A204.1 (cell line): ENCODE results near the gene LRMDA.

Experiments
- FAIRE-seq: peaks from 2 replicates; lab custom pipeline; 2012; peaks lifted over from hg19 to GRCh38; lab: Jason Lieb, UNC

LRMDA gene

GRCh38 chr10:76091926-76092325, 660.5 kb downstream of the LRMDA start:
- FAIRE-seq: no peak

DNA sequence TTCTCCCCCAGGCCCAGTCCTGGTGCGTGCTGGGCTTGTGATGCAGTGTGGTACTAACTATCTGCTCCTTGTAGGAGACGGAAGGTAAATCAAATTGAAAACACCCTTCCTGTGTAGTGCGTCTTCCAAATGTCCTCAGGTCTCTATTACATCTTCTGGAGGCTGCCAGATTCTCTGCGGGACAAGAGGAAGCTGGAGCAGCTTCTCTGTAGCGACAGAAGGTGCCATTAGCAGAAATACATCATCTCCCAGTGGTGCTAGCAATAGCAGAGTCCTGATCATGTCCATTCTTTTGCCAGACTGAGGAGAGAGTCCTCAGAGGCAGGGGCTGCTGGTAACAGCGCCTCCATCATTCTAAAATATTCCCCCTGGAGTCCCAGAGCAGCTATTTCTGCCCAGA, 675.2 kb downstream of the LRMDA start:
- FAIRE-seq: no peak

GRCh38 chr10:76108563-76109359, 677.3 kb downstream of the LRMDA start:
- no peak for FAIRE-seq

DNA sequence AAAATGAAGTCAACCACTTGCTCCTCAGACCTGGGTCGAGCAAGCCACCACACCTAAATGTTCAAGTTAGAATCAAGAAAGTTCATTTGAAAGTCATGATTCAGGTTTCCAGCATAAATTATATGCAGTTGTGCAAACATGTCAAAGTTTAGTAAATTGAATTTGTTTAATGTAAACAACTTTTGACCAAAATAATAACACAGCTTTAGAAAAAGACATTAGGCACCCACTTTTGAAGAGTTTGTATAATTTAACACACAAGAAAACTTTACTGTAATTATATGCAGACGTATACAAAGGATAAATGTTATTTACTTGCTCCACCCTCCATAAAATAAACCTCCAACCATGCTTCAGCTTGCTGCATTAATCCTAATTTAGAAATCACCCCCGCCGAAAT, 680.0 kb downstream of the LRMDA start:
- FAIRE-seq: no peak

DNA sequence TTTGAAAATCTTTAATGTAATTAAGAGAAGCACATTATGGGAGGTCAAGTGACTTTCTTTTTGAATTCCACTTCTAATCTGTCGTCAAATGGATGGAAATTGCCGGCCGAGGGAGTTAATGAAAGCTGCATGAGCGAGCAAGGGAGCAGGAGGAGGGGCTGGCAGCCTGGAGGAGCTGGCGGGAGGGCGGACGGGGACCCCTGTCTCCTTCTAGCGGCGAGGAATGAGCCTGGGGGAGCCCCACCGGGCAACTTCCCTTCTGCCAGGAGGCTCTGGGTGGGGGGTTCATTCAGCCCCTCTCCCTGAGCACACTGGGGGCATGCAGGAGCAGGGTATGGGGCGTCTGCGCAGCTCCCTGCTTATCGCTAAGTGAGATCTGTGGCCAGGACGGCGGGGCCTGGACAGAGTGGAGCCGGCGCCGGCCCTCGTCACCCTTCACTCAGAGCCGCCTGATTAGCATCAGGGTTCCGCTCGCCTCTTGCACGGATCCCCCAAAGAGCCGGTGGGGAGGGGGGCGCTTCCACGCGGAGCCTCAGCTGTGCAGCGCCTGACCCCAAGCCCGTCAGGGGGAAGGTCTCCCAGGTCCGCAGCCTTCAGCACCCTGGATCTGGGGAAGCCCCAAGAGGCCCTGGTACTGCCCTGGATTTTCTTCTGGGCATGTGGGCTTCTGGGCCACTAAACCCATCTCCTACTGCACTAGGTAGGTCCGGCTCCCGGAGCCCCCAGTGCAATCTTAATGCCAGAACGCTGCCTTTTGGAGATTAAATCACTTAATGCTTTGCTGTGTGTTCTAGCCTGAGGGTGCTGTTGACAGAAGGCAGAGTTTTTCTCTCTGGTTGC, 680.8 kb downstream of the LRMDA start:
- no peak for FAIRE-seq

DNA sequence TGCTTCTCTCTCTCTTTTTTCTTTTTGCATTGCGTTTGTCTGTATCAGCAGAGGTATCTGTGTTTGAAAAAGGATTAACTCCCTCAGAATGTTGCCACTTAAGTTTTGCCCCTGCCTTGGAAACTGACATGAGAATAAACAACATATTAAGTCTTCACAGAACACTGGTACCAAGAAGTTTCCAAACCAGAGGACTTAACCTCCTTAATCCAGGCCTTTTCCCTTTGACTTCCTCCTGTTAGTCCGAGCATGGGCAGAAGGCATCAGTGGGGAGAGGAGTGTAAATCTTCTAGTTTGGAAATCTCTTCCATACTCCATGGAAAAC, 681.4 kb downstream of the LRMDA start:
- FAIRE-seq: no peak

DNA sequence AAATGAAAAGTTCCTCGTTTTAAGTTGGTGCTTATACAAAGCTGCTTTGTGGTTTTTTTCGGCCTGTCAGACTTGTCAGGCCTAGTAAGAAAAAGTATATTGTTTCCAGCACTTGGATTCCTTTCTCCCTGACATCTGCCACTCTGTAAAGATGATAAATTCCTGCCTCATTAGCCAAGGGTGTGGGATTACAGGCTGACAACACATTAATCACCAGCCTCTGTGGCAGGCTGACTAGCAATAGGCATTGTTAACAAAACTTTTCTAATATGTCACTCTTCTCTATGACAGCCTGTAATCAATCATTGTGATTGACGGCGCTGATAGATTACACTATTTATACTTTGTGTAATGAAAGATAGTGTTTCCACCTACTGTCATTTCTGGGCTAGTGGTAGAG, 682.5 kb downstream of the LRMDA start:
- no peak for FAIRE-seq

DNA sequence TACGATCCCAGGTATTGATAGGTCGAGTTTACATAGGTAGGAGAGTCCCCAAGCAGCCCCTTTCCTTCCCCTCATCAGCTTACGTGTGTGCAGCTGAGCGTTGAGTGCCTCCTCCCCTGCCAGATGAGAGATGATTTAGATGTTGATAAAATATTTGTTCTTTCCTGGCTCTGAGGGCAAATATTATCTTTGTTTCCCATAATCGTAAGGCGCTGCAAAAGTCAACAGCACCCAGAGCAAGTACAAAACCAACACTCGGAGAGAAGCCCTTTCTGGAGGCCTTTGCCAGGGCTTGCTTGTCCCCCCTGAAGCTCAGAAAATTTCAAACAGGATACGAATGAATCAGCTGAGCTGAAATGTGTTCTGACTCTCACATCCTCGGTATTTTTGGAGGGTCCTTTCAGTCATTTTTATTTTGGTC, 683.2 kb downstream of the LRMDA start:
- no peak for FAIRE-seq

GRCh38 chr10:76115131-76115470, 683.7 kb downstream of the LRMDA start:
- no peak for FAIRE-seq

DNA sequence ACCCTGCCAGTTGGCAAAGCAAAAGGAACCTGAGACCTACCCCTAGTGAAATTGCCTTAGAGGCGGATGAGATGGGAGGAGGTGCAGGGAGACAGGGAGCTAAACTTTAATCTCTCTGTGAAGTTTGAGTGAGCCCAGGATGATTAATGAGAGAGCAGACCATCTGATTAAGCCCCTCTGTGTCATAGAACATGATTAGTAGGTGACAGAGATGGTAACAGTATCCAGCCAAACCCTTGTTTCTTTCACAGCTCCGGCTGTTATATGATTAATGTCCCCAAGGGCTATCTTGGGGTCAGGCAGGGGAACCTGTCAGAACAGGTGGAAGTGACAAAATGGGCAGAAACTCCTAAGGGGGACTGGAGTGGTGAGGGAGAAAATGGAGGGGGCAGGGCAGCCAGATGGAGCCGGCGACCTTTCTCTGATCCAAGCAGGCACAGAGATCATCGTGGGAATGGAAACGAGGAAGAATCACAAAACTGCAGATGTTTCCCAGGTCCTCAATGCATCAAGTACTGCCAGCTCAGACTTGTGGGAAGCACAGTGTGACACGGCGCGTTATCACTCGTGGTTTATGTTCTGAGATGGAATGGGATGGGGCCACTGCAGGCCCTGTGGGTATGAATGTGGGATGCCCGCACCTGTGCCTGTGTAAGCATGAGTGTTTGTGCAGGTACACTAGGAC, 684.2 kb downstream of the LRMDA start:
- FAIRE-seq: no peak

DNA sequence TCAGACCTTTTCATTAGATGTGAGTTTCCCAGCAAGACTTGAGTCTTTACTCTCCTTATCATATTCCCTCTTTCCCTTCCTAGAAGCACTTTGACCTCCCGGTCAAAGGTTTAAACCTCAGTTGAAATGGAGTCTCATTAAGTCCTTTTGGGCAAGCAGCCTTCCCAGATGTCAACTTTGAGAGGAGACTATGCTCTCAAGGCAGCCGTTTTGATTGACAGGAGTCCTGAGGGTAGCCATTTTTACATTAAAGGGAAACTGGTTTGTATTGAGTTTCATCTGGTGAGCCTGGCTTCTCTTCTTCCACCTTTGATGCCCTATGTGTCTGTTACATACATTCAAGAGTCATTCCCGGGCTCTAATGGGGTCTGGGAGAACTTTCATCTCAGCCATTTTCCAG, 685.1 kb downstream of the LRMDA start:
- FAIRE-seq: no peak

DNA sequence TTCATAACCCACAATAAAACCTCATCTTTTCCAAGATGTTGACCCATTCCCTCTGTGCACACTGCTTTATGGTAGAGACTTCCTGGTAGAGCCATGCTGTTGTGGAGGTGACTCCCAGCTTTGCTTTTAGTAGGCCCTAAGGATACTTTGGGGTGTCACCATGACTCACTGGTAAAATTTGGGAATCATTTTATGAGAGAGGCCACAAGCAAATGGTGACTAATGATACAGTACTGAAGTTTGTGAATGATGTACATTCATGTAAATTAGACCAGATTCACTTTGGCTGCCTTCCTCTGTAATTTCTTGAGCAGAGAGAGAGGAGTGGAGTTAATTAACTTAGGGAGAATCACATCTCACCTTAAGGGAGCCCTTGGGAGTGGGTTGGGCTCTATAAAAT, 686.5 kb downstream of the LRMDA start:
- FAIRE-seq: no peak

DNA sequence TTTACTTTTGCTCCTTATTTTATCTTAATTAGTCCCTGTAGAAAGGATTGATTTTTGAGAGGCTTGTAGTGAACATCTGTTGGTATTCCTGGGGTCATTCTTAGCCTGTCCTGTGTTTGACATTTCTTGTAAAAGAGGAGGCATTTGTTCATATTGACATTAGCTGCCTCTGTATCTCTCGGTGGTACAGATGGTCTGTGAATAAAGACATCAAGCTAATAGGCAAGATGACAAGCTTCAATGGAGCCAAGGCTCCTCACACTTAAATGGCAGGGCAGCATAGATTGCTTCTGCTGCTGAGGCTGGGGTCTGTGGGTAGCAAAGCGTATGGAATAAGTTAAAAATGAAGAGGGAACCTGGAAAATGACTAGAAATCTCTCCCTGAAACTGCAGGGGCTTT, 687.6 kb downstream of the LRMDA start:
- no peak for FAIRE-seq

GRCh38 chr10:76119515-76119914, 688.1 kb downstream of the LRMDA start:
- FAIRE-seq: no peak

DNA sequence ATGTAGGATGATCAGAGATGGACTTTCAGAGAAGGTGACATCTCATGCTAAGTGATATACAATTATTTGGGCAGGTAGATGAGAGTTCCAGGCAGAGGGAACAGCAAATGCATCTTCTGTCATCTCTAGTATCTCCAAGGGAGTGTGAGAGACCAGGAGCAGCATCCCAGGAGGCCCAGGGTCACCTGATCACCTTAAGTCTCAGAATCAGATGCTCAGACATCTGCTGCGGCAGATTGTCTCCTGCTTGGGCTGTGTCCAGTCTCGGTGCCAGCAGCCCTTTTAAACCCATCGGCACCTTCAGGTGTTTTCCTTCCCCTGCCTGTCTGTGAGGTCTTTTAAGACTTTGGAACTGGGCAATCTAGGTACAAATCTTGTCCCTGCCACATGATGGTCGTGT, 690.6 kb downstream of the LRMDA start:
- FAIRE-seq: no peak

GRCh38 chr10:76124280-76124679, 692.9 kb downstream of the LRMDA start:
- no peak for FAIRE-seq

- FAIRE-seq: no peak
These were observed 694.5 kb downstream of the LRMDA start for GRCh38 chr10:76125900-76126299.

DNA sequence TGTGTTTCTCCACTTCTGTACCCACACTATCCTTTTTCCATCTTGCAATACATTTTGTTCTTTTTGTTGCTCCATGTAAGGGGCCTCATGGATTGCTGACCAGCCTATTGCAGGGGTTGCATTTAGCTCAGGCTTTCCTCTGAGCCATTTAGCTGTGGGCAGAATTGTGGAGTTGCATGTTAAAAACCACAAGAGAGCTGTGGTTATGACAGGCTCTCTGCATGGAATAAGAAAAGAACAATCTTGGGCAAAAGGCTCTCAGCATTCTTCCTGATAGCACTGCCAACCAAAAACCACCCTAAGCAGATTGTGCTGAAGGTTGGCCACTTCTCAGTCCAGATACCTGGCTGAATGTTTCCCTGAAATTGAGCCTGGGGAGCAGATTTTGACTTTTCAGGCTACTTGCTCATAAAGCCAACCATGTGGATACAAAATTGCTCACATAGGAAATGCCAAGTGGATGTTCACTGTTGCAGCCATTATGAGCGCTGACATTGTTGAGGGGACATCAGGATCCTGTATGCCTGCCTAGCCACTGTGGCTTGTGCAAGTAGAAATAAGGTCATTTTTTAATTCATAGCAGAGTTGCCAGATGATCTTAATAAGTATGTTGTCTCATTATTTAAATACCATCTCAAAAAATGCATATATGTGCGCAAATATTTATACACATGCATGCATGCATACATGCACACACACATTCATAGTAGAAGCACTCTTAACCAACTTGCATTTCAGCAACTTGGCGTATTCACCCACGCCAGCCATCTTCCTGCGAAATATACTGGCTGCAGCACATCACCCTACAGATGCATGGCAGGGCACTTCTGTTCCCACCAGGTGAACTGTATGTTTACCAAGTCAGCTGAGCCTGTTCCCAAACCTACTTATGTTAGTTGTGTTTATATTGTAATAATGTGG, 695.4 kb downstream of the LRMDA start:
- no peak for FAIRE-seq

DNA sequence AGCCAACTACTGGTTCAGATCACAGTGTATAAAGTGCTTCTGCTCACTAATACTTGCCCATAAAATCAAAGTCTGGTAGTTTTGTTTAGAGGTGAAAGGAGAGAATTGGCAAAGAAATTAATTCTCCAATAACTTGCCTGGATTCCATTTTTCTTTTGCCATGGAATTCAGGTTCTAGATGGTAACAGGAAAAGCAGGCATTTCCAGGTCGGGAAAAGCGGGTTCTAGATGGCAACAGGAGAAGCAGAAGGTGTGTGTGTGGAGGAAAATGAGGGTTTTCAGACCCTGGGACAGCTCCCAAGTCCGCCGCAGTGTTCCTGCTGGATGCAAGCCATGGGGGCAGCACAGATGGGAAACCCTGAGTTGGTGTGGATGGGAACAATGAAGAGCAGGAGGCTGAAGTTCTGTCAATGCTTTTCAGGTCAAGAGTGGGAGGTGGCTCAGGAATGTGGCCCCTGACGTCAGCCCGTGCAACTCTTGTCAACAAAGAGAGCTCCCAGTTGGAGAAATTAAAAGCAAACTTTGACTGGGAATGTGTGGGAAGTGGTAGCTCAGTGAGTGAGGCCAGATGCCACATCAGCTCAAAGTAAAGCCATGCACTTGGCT, 696.7 kb downstream of the LRMDA start:
- FAIRE-seq: no peak

GRCh38 chr10:76129213-76129612, 697.8 kb downstream of the LRMDA start:
- FAIRE-seq: no peak

DNA sequence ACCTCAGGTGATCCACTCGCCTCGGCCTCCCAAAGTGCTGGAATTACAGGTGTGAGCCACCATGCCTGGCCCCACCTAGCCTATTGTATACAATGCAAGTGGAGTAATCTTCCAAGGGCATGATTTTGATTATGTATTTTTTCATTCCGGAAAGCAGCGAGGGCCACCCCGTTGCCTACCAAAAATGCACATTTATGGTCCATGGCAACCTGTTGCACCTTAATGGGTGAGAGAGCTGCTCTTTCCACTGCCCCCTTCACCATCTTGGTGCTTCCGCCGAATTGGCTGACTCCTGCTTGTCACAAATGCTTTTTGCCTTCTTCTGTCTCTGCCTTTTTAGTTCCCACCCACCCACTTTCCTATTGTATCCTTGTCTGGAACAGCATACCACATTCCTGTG, 699.5 kb downstream of the LRMDA start:
- no peak for FAIRE-seq
